ENCODE measurements around the gene CACNA1E. TPM values are rescaled to one million over a fixed set of nuclear protein-coding genes. Genes with fewer than 3 reads are reported as not detected.

The CACNA1E gene
- total RNA-seq, 4 donors from 2014 or later = 0.03 to 0.05 TPM; not detected in 2

GRCh38 chr1:181748013-181748412 is 264.7 kb downstream of the CACNA1E start:
- Histone ChIP-seq H3K4me3 (no peak overlapping the region), H3K9me3 (no peaks in the 10 kb centered on the region), H3K27ac (no peak overlapping the region), H3K27me3 (no peaks in the 10 kb centered on the region), H3K4me1 (no peaks in the 10 kb centered on the region), H3K36me3 (no peaks in the 10 kb centered on the region)
- DNase-seq (no peak), ATAC-seq (no peak)
- TF ChIP-seq POLR2A (IDR thresholded peaks at IDR 0.05) (no peak), CTCF (IDR thresholded peaks at IDR 0.05 in 4 of 5, conservative IDR thresholded peaks at IDR 0.05 in 1 of 5) (no peak)
- in situ Hi-C loops (cut with MboI; ENCODE audit: low sequenced_read_pairs in 4 of 4) = no loop called here
- intact Hi-C loops (cut with DNase I; ENCODE audit: low total_unique reads) = loop anchor here (10.0 kb wide), 1 partner anchor 187 kb away; no protein-coding TSS in a partner anchor

DNA sequence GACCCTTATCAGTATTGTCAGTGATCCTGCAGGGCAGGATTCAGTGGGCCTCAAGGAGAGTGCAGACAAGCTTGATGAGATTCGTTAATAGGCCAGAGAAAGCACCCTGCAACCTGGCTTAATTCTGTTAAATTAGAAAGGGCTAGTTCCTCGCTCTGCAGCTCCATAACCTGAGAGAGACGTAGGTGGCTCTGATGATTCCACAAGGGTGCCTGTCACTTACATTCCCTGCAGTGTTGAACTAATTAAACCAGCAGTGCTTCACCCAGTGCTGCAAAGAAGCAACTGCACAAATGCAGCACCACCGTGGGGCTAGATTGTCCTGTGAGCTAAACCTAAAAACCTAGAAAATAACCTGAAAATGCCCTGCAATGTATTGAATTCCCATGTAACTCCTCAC is 270.8 kb downstream of the CACNA1E start:
- intact Hi-C loops (cut with DNase I; ENCODE audit: low total_unique reads) (no loop called here), in situ Hi-C loops (cut with MboI; ENCODE audit: low sequenced_read_pairs in 4 of 4) (no loop called here)
- ATAC-seq = no peak

DNA sequence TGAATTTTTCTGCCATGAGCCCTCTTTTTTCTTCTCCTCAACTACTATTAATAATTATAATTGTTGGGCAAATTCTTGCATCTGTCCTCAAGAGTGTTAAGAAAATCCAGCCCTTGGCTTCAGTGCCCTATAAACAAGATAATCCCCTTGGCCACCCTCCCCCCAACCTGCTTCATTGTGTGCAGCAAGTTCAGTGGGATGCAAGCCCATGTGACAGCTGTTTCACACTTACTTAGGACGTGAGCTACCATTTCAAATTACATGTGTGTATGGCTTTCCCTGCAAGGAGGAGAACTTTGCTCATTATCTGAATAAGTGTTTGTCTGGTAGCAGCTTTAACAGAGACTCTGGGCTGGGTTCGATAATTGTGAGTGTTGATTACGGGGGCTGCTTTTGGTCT is 276.2 kb downstream of the CACNA1E start:
- in situ Hi-C loops (cut with MboI; ENCODE audit: low sequenced_read_pairs in 4 of 4) = no loop called here
- no peaks in the 10 kb centered on the region for H3K9me3 ChIP-seq
- no peak overlapping the region for H3K27ac ChIP-seq
- ATAC-seq (no peak), DNase-seq (no peak)
- no peaks in the 10 kb centered on the region for H3K27me3 ChIP-seq
- no peak overlapping the region for H3K4me3 ChIP-seq
- TF ChIP-seq POLR2A (IDR thresholded peaks at IDR 0.05) = no peak
- TF ChIP-seq CTCF (IDR thresholded peaks at IDR 0.05 in 4 of 5, conservative IDR thresholded peaks at IDR 0.05 in 1 of 5) = no peak
- H3K36me3 ChIP-seq = no peaks in the 10 kb centered on the region
- intact Hi-C loops (cut with DNase I; ENCODE audit: low total_unique reads) = no loop called here
- H3K4me1 ChIP-seq = no peaks in the 10 kb centered on the region

More for the DNA sequence above, 270.8 kb downstream of the CACNA1E start:
- Histone ChIP-seq H3K4me1 (no peaks in the 10 kb centered on the region), H3K9me3 (no peaks in the 10 kb centered on the region), H3K36me3 (no peaks in the 10 kb centered on the region), H3K27me3 (no peaks in the 10 kb centered on the region), H3K4me3 (no peak overlapping the region), H3K27ac (no peak overlapping the region)
- no peak for DNase-seq
- TF ChIP-seq CTCF (IDR thresholded peaks at IDR 0.05 in 4 of 5, conservative IDR thresholded peaks at IDR 0.05 in 1 of 5) (no peak), POLR2A (IDR thresholded peaks at IDR 0.05) (no peak)

- ATAC-seq (no peak), DNase-seq (no peak)
Observed at GRCh38 chr1:181763736-181764135, 280.4 kb downstream of the CACNA1E start.

More at GRCh38 chr1:181763736-181764135, 280.4 kb downstream of the CACNA1E start:
- Histone ChIP-seq H3K9me3 (no peaks in the 10 kb centered on the region), H3K4me1 (no peaks in the 10 kb centered on the region), H3K4me3 (no peak overlapping the region), H3K27ac (no peak overlapping the region), H3K36me3 (no peaks in the 10 kb centered on the region), H3K27me3 (no peaks in the 10 kb centered on the region)
- intact Hi-C loops (cut with DNase I; ENCODE audit: low total_unique reads) = no loop called here
- in situ Hi-C loops (cut with MboI; ENCODE audit: low sequenced_read_pairs in 4 of 4) = no loop called here
- TF ChIP-seq CTCF (IDR thresholded peaks at IDR 0.05 in 4 of 5, conservative IDR thresholded peaks at IDR 0.05 in 1 of 5) (no peak), POLR2A (IDR thresholded peaks at IDR 0.05) (no peak)

Measured in gastrocnemius medialis (tissue), 4 donors.